ENCODE data around the gene IRAK1BP1.
"Not testable (repeated sequence)": the region's sequence is repeated elsewhere in the genome, so short reads cannot be mapped to it uniquely, and the experiment has no call there.

IRAK1BP1 gene

DNA sequence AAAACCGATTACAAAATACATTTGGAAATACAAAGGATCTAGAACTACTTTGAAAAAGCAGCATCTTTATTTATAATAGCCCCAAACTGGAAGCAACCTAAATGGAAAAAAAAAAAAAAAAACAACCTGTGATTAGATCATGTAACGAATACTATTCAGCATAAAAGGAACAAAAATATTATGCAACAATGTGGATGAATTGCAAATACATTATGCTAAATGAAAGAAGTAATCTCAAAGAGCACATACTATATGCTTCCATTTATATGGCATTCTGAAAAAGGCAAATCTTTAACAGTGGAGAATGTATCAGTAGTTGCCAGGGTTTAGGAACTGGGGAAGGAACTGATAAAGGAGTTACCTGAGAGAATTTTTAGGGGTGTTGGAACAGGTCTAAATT lies 28.9 kb downstream of the IRAK1BP1 start:
- DNase-seq: no peak

DNA sequence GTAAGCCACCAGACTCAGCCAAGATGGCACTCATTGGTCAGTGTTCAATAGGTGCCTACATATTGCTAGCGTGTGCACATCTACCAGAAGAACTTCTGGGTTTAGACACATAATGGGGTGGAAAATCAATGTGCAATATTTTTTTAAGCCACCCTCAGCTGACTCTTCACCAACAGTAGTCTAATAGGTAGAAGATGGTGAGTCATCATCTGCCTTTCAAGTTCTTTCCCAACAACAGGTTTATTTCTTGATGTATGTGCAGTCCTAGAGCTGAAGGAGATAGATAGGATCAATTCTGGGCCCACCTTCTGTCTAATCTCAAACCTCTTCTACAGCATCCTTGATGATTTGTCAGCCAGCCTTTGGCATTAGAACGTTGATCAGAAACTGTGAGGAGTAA lies 41.3 kb downstream of the IRAK1BP1 start:
- DNase-seq: no peak

DNA sequence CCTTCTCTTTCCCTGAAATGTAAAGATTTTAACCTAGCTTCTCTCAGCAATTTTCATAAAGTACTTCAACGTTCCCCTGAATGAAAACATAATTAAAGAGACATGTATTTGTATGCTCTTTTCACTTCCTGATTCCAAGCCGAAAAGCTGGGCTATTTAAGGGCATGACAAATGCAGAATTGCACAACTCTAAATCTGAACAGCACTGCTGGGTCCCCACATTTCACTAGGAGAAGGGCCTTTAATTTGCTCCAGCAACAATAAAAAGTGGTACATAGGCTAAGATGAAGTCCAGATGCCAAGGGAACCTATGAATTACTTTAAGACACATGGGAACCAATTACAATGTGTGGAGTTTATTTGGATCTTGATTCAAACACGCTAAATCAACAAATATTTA lies 42.0 kb downstream of the IRAK1BP1 start:
- no peak for DNase-seq

DNA sequence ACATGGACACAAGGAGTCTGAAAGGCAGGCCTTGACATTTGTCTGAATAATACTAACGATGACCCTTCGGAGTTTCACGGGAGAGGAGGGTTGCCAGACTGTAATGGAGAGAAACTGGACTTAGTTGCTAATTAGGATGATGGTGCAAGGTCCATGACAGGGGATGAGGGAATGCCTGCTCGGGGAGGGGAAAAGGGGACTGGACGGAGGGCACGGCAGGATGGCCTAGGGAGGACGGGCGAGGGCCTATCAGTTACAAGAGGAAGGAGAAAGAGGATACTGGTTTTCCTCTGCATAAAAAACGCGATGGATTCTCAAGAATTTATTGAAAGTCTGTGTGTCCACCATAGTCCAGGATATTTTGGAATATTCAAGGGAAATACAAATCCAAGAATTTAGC lies 42.7 kb downstream of the IRAK1BP1 start:
- no peak for DNase-seq

DNA sequence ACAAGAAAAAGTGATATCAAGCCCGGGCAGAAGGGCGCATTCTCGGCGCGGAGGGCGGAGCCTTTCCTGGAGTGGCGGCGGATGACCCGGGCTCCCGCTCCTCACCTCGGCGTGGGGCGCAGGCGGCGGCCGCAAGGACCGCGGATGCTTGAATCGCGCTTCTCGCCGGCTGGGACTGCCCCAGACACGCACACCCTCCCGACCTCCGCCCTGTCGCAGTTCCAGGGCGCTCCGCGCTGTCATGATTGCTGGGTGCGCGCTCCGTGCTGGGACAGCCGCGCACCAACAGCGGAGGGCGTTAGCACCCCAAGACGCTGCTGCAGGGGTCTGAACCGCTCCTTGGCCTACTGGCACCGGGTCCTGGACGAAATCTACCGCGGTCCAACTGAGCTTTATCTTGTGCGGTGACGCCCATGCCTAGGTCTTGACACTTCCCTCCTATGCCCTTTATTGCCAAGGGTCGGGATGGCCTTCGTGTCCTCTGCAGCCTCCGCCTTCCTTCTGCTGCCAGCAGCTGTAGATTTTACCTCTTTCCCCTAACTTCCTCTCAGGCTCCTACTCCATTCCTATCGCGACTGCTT lies 43.3 kb downstream of the IRAK1BP1 start:
- no peak for DNase-seq

DNA sequence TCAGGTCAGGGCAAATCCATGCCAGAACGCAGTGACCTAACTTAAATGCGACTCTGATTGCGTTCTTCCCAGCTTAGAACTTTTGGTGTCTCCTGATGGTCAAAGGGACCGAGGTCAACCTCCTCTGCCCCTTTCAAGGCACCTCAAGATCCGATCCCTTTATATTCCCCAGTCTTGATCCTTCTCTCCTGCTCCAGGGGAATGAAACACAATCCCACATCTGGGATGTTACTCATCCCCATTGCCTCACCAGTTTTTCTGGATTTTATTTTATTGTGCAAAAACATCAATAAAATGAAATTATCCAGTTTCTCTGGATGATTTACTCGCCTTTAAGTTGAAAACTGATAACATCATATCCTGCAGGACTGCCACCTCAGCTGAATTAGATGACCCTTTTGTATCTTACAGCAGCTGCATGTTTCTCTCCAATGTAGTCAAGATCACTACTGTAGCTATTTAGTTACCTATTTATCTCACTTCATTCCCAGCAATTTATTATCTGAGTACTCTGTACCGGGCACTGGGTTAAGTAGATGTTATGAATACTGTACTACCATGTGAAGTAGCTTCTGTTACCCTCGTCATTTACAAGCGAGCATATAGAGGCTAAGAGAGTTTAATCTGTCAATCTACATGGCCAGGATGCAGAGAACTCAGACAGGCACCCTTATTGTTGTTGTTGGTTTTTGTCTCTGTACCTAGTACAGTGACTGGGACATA lies 44.0 kb downstream of the IRAK1BP1 start:
- no peak for DNase-seq

DNA sequence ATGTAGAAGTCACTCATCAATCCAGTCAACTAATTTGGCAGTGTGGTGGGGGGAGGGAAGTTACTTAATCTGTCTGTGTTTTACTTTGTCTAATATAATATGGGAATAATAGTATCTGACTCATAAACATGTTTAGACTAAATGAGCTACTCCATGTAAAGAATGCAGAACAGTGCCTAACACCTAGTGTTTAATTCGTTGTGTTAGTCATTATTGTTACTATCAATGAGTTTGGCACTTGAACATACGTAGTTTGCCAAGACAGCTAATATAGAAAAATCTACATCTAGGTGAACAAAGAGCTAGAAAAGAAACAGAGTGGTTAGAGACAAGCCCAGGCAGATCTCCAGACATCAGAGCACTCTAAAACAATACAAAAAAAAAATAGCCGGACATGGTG lies 49.1 kb downstream of the IRAK1BP1 start:
- no peak for DNase-seq

DNA sequence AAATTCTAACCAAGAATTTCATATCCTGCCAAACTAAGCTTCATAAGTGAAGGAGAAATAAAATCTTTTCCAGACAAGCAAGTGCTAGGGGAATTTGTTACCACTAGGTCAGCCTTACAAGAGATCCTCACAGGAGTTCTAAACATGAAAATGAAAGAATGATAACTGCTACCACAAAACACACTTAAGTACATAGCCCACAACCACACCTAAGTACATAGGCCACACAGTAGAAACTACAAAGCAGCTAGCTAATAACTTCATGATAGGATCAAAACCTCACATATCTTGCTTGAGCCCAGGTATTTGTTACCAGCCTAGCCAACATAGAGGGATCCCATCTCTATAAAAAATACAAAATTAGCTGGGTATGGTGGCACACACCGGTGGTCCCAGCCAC lies 50.4 kb downstream of the IRAK1BP1 start:
- no peak for DNase-seq

DNA sequence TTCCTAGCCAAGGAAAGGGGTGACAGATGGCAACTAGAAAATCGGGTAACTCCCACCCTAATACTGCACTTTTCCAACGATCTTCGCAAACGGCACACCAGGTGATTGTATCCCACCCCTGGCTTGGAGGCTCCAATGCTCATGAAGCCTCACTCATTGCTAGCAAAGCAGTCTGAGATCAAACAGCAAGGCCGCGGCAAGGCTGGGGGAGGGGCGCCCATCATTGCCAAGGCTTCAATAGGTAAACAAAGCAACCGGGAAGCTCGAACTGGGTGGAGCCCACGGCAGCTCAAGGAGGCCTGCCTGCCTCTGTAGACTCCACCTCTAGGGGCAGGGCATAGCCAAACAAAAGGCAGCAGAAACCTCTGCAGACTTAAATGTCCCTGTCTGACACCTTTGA lies 53.8 kb downstream of the IRAK1BP1 start:
- not testable (repeated sequence) for DNase-seq

DNA sequence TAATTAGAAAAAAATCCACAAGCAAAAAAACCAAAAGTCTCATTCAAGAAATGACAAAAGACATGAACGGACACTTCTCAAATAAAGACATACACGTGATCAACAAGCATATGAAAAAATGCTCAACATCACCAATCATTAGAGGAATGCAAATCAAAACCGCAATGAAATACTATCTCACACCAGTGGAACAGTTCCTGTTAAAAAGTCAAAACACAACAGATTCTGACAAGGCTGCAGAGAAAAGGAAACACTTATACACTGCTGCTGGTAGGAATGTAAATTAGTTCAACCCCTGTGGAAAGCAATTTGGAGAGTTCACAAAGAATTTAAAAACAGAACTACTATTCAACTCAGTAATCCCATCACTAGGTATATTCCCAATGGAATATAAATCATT lies 58.0 kb downstream of the IRAK1BP1 start:
- no peak for DNase-seq

DNA sequence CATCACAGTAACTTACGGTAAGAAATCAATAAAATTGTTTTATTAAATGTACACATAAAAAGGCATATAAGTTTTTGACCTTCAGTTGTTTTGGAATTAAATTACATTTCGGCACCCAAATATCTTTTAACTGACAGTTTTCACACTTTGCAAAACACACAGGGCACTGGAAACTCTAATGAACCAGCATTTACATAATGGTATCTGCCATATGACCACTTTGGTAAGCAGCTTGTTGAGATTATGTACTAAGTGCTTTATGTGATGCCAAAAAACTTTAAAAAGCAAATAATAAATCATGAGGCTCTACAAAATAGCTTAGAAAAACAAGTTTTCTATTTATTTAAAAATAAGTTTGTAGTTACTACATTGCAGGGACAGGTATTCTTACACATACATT lies 68.2 kb downstream of the IRAK1BP1 start:
- no peak for DNase-seq

DNA sequence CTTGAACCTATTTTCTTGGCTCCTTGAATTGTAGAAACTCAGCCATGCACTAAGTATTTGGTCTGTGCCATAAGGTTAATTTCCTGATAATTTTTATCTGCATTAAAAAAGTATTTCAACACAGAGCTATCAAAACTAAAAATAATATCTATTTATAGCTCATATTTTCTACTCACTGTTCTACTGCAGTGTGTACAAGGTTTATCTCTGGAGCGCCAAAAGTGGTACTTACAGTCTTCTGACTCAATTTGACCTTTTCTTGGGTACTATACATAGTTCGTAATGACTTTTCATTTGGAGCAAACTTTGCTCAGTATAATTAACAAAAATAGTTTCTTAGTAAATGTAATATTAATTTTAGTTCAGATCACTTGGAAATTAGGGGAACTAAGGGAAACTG lies 69.2 kb downstream of the IRAK1BP1 start:
- no peak for DNase-seq

DNA sequence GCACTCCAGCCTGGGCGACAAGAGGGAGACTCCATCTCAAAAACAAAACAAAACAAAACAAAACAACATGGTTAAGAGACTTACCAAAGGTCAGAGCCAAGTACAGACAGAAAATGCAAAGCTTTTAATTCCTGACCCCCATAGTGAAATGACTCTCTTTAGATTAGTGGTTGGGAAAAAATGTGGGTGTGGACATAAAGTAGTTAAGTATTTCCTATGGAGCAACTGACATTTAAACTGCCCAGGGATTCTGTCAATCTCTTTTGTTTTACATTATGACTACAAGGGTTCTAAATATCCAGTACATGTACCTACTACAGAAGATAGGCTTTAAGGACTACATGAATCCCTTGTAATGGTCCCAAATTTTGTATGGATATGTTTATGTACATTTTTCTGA lies 75.1 kb downstream of the IRAK1BP1 start:
- no peak for DNase-seq

DNA sequence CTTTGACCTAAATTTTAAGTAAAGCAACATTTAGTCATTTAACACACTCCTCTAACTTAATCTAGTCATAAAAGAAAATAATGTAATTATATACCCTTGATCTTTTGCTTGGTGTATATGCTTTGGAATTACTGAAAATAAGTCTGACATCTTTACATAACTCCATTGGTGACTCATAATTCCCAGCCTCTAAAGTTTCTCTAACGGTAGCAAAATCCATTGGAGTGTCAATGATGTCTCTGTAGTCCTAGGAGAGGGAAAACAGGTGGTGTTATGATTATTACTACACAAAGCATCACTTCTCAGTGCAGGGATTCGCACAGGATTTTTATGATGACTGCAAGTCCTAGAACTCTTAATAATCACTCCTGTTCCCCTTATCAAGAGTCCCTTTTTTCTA lies 80.2 kb downstream of the IRAK1BP1 start:
- no peak for DNase-seq

DNA sequence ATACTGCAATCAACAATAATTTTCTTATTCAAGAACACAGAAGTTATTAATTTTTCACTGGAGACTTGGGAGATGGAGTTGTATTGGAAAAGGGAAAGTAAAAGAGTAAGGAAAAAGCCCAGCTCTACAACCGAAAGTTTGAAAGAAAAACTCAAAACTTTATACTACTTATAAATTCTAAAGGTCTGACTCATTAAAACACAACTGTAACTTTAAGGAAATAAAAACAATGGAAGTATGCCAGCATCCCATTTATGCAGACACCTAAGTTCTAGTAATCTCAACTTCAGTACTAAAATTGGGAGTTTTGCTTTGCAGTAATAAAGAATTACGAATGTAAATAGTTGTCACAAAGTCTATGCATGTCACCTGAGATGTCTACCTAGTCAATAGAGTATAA lies 80.6 kb downstream of the IRAK1BP1 start:
- DNase-seq: no peak

DNA sequence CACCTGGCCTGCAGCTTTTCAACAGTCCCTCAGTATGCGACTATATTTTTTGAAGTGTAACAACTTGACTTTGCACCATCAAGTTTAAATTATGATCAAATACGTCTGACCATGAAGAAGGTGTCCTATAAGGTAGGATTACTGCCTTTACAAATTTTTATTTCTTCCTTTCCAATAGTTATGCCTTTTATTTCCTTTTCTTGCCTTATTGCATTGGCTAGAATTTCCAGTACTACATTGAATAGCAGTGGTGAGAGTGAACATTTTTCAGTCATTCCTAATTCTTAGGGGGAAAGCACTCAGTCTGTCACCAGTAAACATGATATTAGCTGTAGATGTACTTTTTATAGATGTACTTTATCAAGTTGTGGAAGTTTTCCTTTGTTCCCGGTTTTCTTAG lies 81.4 kb downstream of the IRAK1BP1 start:
- no peak for DNase-seq

DNA sequence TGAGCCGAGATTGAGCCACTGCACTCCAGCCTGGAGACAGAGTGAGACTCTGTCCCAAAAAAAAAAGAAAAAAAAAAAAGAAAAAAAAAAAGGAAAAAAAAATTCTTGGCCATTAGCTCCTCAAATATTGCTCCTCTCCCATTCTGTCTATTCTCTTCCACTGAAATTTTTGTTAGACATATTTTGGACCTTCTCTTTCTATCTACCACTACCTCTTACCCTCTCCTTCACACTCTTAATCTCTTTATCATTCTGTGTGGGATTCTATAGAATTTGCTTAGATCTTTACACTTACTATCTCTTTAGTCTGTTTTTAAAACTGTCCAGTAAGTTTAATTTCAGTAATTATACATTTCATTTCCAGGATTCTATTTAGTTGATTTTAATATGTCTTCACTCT lies 85.0 kb downstream of the IRAK1BP1 start:
- no peak for DNase-seq
